ENCODE measurements around the gene APEX2.
"Not testable (repeated sequence)": the region's sequence is repeated elsewhere in the genome, so short reads cannot be mapped to it uniquely, and the experiment has no call there.

APEX2 gene, protein sequence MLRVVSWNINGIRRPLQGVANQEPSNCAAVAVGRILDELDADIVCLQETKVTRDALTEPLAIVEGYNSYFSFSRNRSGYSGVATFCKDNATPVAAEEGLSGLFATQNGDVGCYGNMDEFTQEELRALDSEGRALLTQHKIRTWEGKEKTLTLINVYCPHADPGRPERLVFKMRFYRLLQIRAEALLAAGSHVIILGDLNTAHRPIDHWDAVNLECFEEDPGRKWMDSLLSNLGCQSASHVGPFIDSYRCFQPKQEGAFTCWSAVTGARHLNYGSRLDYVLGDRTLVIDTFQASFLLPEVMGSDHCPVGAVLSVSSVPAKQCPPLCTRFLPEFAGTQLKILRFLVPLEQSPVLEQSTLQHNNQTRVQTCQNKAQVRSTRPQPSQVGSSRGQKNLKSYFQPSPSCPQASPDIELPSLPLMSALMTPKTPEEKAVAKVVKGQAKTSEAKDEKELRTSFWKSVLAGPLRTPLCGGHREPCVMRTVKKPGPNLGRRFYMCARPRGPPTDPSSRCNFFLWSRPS

DNA sequence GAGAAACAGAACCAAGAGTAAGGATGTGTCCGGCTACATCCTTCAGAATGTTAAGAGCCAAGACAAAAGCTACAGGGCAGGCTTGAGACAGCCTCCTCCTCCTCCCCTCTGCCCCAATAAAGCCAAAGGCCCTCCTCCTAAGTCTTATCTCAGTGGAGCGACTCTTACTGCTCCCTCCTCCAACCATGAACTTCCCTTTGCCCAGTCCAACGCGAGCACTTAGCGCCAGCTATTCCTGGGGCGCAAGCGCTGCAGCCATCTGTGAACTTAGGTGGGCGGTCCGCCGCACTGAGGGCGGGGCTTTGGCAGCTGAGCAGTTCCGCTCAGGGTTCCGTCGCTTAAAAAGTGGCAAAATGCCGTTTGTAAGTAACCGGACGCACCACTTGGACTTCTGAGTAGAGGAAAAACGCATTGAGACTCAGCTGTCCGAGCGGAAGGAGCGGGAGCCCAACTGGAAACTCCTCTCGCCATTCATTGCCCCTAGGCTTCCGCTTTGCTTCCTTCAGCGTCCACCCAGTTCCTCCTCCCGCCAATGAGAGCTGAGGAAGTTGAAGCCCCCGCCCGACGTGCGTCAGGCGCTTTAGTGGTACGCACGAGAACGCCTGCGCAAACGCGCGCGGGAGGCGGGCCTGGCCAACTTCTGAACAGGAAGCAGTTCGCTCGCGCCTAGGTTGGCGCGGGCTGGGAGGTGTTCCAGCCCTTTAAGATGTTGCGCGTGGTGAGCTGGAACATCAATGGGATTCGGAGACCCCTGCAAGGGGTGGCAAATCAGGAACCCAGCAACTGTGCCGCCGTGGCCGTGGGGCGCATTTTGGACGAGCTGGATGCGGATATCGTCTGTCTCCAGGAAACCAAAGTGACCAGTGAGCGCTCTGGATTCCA is at the start of gene APEX2:
Gene APEX2, plus strand, starts transcription at position 647 of the 882 bp plus-strand sequence. Its CDS starts 60 bp downstream, at position 707.
- peak; percentile 94 for DNase-seq (ENCODE audit: low read depth)

DNA sequence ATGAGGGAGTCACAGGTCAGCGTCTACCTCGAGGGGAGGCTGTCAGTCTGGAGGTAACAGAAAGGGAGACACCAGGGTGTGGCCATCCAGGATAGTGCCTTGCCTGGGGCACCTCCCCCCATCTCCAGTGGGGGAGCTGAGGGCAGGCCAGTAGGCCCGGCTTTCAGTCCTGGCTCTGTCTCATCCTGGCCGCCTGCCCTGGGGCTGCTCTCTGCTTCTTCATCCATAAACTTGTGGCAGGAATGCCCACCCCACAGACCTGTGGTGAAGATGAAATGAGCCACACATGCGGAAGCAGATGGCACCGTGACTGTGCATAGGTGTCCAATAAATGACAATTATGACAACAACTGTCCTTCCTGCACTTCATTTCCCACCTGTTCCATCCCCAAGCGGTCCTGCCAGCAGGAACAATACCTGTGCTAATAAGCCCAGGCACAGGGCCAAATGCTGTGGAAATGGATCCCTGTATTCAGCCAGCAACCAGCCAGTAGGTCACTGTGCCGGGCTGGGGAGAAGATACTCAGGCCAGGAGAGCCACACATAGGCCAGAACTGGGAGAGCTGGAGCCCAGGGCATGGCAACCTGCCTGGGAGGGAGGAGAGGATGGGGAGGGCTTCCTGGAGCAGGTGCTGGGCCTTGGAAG is 49.3 kb upstream of the APEX2 start:
- DNase-seq (ENCODE audit: low read depth), result no peak

DNA sequence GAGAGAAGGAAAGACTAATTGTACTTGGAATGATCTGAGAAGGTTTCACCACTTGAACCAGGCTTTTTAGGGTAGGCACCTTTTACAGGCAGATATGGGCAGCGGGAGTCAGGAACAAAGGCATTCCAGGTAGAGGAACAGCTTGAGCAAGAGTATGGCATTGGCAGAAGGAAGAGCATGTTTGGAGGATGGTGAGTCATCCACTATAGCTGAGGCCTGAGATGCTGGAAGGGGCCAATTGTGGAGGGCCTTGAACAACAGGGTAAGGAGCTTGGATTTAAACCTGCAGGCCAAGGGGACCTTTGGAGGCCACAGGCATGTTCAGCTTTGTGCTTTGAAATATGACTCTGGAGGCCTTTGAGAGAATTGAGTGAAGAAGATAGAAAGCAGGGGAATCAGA is 38.4 kb upstream of the APEX2 start:
- no peak for DNase-seq (ENCODE audit: low read depth)

DNA sequence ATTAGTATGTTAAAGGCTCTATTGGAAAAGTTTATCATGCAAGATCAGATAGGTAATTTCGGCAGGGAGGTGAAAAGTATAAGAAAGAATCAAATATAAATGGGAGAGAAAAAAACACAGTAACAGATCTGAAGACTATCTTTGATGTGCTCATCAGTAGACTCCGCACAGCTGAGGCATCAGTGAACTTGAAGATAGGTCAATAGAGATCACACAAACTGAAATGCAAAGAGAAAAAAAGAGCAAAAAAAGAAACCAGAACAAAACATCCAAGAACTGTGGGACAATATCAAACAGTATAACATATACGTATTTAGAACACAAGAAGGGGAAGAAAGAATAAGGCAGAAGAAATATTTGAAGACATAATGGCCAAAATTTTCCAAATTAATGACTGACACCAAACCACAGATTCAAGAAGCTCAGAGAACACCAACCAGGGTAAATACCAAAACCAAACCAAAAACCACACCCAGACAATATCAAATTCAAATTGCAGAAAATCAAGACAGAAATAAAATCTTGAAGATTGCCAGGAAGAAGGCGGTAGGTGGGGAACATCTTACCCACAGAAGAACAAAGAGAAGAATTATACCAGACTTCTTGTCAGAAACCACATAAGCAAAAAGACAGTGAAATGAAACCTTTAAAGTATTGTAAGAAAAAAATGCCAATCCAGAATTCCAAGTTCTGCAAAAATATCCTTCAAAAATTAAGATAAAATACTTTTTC is 35.2 kb upstream of the APEX2 start:
- DNase-seq (ENCODE audit: low read depth), result no peak

DNA sequence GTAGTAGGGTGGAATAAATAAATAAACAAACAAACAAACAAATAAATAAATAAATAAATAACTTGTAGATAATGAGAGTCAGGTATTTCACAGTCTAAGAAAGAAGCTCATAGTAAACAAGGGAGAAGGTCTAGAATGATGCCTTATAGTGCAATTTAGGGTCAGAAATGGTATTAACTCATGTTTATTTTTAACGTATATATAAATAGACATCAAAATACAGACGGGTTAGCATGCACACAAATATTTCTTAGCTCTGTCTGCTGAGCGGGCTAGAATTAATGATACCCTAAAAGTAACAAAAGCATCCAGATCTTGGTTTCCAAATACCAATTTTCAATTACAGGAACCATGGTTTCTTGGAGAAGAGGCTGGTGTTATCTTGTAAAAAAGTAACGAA is 22.8 kb upstream of the APEX2 start:
- no peak for DNase-seq (ENCODE audit: low read depth)

DNA sequence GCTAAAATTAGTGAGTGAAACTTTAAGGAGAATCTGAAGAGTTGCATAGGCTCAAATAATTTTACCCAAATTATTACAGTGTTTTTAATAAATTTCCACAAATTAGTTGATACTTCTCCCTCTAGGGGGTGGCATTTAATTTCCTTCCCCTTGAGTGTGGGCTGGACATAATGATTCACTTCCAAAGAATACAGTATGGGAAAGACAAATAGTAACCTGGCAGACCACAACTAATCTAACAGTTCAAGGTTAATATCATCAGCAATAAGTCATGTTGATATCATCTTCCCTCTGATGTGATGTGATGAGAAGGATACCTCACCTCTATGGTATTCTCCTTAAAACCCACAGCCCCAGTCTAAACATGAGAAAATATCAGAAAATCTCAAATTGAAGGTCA is 21.7 kb upstream of the APEX2 start:
- peak; percentile 43 for DNase-seq (ENCODE audit: low read depth)

DNA sequence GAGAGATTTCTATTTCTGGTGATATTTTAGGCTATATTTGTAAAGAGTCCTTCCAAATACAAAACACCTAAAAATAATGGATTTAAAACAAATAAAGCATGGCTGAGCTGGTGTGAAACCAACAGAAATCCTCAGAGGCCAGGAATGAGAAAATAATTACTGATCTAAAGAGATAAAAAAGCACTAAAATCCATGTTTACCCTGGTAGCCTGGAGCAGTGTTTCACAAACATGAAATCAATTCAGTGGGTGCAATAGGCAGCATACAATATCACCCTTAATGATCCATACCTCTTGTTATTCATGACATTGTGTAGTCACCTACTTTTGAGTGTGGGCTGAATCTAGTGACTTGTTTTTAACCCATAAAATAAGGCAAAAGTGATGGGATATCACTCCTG is 20.7 kb upstream of the APEX2 start:
- DNase-seq (ENCODE audit: low read depth), result no peak

DNA sequence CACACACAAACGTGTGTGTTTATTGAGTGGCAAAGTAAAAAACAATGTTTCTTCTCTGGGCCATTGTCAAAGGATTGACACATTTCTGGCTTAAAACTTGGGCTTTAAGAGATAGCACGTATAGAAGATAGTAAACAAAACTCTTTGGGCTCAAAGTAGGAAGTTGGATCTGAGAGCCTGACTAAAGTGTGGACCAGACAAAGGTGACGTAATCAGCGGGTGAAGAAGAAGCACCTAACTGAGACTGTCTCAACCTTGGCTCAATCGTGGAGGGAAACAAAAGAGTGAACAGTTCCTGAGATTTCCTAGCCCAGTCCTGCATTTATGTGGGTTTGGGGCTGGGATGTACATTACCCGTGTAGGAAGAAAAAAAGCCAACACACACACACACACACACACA is 19.8 kb upstream of the APEX2 start:
- DNase-seq (ENCODE audit: low read depth), result no peak

DNA sequence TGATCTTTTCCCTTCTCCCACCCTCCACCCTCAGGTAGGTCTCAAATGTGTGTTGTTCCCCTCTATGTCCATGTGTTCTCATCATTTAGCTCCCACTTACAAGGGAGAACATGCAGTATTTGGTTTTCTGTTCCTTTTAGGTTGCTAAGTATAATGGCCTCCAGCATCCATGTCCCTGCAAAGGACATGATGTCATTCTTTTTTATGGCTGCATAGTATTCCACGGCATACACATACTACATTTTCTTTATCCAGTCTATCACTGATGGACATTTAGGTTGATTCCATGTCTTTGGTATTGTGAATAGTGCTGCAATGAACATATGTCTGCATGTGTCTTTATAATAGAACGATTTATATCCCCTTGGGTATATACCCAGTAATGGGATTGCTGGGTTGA is 16.9 kb upstream of the APEX2 start:
- not testable (repeated sequence) for DNase-seq (ENCODE audit: low read depth)

DNA sequence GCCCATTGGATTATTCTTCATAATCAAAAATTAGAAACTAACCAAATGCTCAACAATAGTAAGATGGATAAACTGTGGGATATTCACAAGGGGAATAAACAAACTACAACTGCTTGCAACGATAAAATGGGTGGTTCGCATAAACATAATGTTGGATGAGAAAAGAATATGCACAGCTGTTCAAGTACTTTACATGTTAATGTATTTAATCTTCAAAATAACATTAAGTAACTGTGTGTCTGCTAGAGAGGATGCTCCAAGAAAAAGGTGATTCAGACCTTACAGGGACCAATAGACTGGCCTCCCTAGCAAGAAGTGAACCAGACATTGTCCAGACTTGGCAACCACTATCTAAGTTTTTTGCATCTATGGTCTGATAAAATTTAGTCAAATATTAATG is 8.5 kb upstream of the APEX2 start:
- DNase-seq (ENCODE audit: low read depth), result no peak

DNA sequence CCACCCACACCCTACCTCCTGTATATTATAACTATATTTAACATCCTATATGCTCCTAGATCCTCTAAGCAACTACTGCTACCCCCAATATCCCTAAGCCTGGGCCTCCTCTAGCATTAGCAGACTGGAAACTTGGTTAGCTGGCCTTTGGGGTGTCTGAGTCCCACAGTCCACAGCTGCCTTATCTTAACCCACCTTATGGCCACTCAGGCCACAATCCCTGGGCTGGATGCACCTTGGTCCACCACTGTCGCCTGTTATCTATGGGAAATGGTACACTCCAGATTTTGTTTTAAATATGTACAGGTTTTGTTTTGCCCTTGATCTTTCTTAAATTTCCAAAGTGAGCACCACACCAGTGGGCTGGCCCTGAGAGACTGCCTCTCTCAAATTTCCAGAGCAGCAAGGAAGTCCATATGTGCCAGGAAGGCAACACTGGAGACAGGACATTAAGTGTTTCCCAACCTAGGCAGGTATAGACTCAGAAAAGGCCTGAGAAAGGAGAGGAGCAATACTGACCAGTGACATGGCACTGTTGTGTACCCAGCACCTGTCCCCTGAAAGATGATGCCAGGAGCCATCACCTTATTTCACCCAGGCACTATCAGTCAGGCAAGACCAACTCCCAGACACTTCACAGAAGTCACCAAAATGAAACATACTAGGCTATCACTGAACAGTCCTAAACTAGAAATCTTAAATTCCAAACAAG is 7.1 kb upstream of the APEX2 start:
- no peak for DNase-seq (ENCODE audit: low read depth)

DNA sequence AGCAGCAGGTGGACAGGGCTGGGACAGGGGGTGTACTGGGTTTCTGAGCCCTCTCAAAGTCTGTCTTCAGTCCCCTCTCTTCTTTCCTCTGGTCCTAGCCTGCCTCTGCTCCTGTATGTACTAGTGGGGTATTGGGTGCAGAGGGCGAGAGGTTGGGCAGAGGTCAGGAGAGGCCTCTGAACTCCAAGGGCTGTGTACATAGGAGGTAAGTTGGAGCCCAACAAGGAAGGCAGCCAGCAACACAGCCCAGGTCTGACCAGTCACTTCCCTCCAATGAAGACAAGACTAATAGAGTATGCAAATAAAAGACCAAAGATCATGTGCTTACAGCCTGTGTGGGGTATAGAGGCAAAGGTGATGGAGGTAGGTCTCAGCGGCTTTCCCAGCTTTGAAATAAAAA is 6.1 kb upstream of the APEX2 start, which contains the start of gene PFKFB1:
Gene PFKFB1, minus strand, starts transcription at position 90 of the 400 bp plus-strand sequence. CDS start 181 bp downstream, outside the sequence.
- DNase-seq (ENCODE audit: low read depth), result no peak

DNA sequence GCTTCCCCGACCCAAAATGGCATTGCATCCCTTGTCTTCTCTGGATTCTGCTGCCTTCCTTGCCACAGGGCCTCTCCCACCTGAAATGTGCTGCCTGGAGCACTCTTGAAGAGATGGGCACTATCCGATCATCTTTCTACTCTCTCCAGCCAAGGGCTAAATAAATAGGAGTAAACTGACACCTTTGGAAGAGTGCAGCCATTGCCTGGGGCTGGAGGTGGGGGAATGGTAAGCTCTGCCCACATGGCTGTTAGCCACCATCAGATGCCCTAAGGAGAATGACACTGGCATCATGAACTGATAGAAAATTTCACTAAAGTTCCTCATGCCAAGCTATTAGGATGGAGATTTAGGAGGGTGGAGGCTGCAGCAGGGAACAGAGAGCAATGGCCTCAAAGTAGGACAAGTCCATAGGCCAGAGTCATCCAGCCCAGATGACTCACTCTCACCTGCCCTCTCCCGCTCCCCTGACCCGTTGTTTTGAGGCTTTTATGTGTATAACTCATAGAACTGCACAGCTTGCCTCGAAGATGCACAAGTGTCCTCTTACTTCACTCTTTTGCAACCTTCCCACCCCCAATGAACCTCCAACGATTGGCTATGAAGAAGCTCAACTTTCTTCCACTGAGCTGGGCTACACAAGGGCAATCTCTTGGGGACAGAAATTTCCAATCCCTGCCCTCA is 5.4 kb upstream of the APEX2 start:
- no peak for DNase-seq (ENCODE audit: low read depth)

DNA sequence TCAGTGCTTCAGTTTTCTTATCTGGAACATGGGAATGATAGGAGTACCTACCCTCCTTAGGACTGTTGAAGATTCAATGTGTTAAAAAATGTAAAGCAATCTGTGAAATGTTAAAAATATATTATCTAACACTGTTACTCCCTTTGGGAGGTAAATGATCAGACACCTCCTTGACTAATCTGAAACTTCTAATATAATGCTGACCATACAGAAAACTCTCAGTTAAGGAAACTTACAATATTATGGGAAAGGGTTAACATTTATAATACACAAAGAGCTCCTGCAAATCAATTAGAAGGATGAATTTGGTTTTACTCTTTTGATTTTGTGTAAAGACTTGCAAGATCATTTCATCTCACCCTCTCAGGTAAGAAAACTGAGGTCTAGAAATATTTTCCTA is 4.5 kb upstream of the APEX2 start:
- no peak for DNase-seq (ENCODE audit: low read depth)

DNA sequence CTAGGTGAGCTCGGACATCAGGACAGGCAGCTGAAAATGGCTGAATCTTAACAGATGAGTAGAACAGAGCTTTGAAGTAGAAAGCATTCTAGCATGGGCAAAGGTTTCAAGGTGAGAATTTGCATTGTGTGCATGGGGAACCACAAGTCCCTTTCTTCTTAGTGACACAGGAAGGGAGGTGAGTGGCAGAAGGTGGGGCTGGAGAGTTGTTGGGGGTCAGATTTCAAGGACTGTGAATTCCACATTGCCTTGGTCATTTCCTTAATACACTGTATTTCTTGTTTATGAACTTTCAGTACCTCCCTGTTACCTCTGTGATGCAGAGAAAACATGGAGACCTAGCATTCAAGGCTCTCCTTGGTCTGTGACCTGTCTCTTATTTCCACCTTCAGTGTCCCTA is 4.1 kb downstream of the APEX2 start:
- no peak for DNase-seq (ENCODE audit: low read depth)

DNA sequence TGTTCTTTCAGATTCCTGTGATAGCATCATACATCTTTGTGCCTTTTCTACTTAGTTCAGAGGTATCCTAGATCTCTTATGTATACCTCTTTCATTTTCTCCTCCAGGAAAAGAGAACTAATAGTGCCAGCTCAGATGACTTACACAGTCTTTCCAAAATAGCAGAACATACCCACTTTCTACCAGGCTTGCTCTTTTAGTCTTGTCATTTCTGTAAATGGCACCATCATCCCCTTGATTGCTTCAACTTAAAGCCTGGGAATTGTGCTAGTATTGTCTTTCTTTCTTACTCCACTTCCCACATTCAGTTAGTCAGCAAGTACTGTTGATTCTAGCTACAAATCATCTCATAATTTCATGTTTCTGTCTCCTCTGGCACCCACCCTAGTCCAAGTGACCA is 5.1 kb downstream of the APEX2 start:
- no peak for DNase-seq (ENCODE audit: low read depth)

DNA sequence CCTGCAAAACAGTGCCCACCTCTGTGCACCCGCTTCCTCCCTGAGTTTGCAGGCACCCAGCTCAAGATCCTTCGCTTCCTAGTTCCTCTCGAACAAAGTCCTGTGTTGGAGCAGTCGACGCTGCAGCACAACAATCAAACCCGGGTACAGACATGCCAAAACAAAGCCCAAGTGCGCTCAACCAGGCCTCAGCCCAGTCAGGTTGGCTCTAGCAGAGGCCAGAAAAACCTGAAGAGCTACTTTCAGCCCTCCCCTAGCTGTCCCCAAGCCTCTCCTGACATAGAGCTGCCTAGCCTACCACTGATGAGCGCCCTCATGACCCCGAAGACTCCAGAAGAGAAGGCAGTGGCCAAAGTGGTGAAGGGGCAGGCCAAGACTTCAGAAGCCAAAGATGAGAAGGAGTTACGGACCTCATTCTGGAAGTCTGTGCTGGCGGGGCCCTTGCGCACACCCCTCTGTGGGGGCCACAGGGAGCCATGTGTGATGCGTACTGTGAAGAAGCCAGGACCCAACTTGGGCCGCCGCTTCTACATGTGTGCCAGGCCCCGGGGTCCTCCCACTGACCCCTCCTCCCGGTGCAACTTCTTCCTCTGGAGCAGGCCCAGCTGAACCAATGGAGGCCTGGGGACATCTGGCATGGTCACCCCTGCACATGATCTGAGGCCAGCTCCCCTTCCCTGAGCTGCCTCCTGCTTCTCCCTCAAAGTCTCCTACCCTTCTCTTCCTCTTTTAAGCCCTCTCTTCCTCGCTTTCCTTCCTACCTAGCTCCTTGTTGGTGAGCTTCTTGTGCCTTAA is 6.9 kb downstream of the APEX2 start:
- DNase-seq (ENCODE audit: low read depth), result no peak

DNA sequence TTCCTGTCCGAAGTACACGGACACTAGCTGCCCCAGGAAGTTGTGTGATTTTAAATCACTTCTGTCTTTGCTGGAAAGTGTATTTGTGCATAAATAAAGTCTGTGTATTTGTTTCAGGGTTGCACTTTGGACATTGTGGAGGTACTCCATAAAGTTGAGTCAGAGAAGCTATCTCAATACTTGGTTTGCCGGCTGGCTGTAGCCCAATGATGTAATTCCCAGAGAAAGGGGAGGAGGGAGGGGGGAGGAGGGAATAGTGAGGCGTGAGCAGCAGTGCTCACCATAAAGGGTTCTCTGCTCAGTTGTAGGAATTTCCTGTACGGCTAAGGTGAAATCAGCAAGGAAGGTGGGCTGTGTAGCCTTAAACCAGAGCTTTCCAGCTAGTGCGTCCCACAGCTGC is 7.5 kb downstream of the APEX2 start:
- peak; percentile 66 for DNase-seq (ENCODE audit: low read depth)

DNA sequence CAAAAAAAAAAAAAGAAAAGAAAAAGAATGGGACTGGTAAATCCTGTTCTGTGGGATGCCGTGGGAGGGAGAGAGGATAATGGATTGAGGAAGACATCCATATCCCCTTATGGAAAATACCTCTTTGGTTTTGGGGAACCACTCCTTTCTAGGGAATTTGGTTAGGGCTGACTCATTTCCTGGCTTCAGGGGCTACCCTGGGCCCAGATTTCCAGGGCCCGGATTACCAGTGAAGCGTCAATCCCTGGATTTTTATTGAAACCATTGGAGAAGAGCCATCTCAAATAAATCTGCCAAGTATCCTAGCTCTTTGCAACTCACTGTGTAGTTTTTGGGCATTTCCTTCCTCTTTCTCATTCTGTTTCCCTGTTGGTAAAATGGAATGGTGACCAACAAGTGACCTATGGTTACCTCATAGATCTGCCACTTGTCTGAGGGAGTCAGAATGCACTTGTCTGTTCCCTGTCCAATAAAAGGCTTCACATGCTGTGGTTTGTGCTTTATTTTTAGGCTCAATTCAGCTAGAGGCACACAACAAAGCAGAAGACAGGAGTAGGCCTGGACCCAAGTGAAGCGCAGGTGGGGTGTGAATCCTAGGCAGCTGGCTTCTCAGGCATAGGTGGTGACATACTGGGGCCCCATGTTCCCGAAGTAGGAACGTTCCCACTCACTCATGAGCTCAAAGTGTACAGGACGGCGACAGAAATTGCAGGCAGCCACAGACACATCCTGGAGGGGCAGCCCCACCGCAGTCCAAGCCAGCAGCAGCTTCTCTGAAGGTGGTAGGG is 8.6 kb downstream of the APEX2 start:
- peak; percentile 10 for DNase-seq (ENCODE audit: low read depth)

Measured in iris pigment epithelial cell (primary cell).